ENCODE results near the gene SORCS3. TPM values are rescaled to one million over a fixed set of nuclear protein-coding genes. Genes with fewer than 3 reads are reported as not detected.

Gene SORCS3
- total RNA-seq, 1 experiment from 2014 or later = not detected

DNA sequence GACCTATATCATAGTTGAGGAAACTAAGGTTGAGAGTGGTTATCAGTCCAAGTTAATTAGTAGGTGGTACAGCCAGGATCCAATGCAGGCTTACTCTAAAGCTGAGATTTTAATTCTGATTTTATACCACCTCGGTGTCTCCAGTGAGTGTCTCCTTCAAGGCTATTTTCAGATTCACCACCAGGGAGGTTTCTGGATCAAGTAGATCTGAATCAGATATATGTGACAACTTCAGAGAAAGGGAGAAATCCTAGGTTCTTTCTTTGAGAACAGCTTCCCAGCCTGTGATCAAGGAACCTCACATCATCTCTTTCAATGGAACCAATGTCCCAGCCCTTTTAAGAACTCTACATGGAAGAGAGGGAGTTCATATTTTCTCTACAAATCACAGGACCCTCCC is 429.2 kb downstream of the SORCS3 start:
- H3K9ac ChIP-seq (ENCODE audit: low read length) = no peak overlapping the region
- no peak overlapping the region for H3K27ac ChIP-seq (ENCODE audit: low read depth, low read length)
- RAD21 ChIA-PET (ENCODE audit: low non-redundant PET in 1 of 2, low total read pairs in 2 of 2, uncharacterized antibody in 2 of 2, unreplicated experiment in 2 of 2) = no interaction called here
- no peaks in the 10 kb centered on the region for H3K9me2 ChIP-seq (ENCODE audit: insufficient read depth)
- no peaks in the 10 kb centered on the region for H3K4me1 ChIP-seq (ENCODE audit: control insufficient read depth in 1 of 2, insufficient read depth in 2 of 2, low read length in 2 of 2)
- H3K79me2 ChIP-seq (ENCODE audit: insufficient read depth, low read length) = no peaks in the 10 kb centered on the region
- no peak overlapping the region for H2AFZ ChIP-seq (ENCODE audit: low read depth, low read length, poor library complexity, severe bottlenecking)
- DNase-seq (ENCODE audit: low read depth, low spot score) = no peak
- ATAC-seq = no peak
- BruUV-seq (replicated peaks) = no TSS peak
- no peak for TF ChIP-seq YY1 (IDR thresholded peaks at IDR 0.05; ENCODE audit: extremely low read depth, insufficient replicate concordance, low read depth, low read length)
- no peak for TF ChIP-seq JUND (IDR thresholded peaks at IDR 0.05)
- TF ChIP-seq, protein P1, sequence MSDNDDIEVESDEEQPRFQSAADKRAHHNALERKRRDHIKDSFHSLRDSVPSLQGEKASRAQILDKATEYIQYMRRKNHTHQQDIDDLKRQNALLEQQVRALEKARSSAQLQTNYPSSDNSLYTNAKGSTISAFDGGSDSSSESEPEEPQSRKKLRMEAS (IDR thresholded peaks at IDR 0.05) = no peak
- no peak for TF ChIP-seq SRF (IDR thresholded peaks at IDR 0.05; ENCODE audit: low read depth)
- TF ChIP-seq, protein P2, sequence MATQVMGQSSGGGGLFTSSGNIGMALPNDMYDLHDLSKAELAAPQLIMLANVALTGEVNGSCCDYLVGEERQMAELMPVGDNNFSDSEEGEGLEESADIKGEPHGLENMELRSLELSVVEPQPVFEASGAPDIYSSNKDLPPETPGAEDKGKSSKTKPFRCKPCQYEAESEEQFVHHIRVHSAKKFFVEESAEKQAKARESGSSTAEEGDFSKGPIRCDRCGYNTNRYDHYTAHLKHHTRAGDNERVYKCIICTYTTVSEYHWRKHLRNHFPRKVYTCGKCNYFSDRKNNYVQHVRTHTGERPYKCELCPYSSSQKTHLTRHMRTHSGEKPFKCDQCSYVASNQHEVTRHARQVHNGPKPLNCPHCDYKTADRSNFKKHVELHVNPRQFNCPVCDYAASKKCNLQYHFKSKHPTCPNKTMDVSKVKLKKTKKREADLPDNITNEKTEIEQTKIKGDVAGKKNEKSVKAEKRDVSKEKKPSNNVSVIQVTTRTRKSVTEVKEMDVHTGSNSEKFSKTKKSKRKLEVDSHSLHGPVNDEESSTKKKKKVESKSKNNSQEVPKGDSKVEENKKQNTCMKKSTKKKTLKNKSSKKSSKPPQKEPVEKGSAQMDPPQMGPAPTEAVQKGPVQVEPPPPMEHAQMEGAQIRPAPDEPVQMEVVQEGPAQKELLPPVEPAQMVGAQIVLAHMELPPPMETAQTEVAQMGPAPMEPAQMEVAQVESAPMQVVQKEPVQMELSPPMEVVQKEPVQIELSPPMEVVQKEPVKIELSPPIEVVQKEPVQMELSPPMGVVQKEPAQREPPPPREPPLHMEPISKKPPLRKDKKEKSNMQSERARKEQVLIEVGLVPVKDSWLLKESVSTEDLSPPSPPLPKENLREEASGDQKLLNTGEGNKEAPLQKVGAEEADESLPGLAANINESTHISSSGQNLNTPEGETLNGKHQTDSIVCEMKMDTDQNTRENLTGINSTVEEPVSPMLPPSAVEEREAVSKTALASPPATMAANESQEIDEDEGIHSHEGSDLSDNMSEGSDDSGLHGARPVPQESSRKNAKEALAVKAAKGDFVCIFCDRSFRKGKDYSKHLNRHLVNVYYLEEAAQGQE (IDR thresholded peaks at IDR 0.05; ENCODE audit: low read depth) = no peak
- no peak for TF ChIP-seq ELF1 (IDR thresholded peaks at IDR 0.05; ENCODE audit: borderline replicate concordance, low read depth)
- TF ChIP-seq EGR1 (IDR thresholded peaks at IDR 0.05; ENCODE audit: low read depth) = no peak
- no peak for TF ChIP-seq EZH2phosphoT487 (IDR thresholded peaks at IDR 0.05; ENCODE audit: borderline replicate concordance)
- TF ChIP-seq EZH2 (IDR thresholded peaks at IDR 0.05) = no peak
- TF ChIP-seq, protein P3, sequence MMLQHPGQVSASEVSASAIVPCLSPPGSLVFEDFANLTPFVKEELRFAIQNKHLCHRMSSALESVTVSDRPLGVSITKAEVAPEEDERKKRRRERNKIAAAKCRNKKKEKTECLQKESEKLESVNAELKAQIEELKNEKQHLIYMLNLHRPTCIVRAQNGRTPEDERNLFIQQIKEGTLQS (IDR thresholded peaks at IDR 0.05) = no peak
- H3K4me2 ChIP-seq (ENCODE audit: low read length) = no peak overlapping the region
- no peaks in the 10 kb centered on the region for H4K20me1 ChIP-seq (ENCODE audit: insufficient read depth)
- peaks cover 16% of the 10 kb centered on the region for H3K27me3 ChIP-seq (ENCODE audit: insufficient read depth, low read length)
- POLR2A ChIA-PET = no interaction called here
- intact Hi-C loops (cut with micrococcal nuclease) = no loop called here
- no peaks in the 10 kb centered on the region for H3K36me3 ChIP-seq (ENCODE audit: control insufficient read depth in 1 of 2, insufficient read depth in 2 of 2, low read length in 2 of 2)
- CTCF ChIA-PET = no interaction called here
- H3K4me3 ChIP-seq (replicated peaks in 1 of 2; ENCODE audit: low read depth in 1 of 2, low read length in 2 of 2) = no peak overlapping the region
- no peaks in the 10 kb centered on the region for H3K9me3 ChIP-seq (ENCODE audit: control insufficient read depth in 1 of 2, insufficient read depth in 1 of 2, low read depth in 1 of 2, low read length in 2 of 2)
